NCI-H82 treated with DMSO at 0.1 percent for 48 hours (cell line): ENCODE measurements around the gene HADH.
A peak's percentile ranks its signal among the peaks of the same experiment; 100 is the strongest.

ENCODE experiments used
- DNase-seq: peaks from one replicate; lab custom pipeline; 2025; ENCODE audit not compliant: unreplicated experiment; lab: John Stamatoyannopoulos, UW

Gene HADH

DNA sequence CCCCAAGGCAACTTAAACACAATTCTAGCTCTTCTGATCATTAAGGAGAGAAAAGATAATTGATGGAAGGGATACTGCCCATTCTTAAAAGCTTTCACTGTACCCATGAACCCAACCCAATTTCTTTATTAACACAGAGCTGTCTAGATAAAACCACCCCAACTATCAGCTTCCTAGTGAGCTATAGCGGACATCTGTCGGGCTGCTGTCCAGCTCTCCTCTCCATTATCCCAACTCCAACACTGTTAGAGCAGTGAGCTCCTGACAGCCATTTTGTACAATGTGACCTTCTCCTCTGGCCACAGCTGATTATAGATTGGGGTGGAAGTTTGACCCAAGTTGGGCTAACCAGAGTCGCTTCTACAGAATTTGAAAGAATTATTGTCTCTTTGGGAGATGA, 66.1 kb downstream of the HADH start:
- DNase-seq = no peak

DNA sequence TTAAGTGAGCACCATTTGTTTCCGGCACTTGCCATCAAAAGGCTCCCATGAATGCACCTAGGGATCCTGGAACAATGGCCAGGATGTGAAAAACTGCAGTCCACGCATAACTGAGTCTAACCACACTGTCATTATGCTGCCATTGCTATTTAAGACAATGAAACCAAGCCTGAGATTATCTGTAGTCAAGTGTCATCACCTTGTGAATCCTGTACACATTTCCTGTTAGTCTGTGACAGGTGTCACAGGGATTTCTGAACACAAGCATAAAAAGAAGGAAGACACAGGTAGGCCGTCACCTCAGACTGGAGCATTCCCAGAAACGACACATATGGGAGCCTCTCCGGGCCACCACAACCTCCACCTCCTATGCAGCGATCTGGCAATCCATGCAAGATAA, 66.7 kb downstream of the HADH start:
- no peak for DNase-seq

DNA sequence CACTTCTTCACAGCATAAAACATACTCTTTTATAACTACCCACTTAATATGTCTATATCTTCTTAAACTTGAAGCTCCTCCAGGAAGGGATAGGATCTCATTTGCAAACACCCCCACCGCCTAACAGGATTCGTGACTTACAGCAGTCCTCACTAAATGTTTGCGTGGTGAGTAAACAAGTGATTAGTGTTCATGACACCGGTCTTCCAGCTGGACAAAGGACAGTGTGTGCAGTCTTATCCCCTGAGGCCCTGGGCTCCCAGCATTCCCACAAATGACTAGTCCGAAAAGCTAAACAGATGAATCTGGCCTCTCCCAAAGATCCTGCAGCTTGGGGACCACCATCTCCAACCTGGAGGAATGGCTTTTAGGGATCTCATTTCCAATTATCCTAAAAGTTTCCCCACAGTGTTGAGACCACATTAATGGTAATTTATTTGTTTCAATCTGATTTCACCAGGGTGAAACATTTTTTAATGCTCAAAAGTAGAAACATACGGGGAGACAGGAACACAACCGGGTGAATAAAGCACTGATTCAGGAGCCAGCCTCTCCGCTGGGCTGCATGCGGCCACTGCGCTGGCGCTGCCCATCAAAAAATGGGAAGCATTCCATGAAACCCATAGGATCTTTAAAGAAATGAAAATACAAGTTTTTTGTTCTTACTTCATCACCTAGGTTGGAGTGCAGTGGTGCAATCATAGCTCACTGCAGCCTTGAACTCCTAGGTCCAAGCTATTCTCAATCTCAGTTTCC, 69.2 kb downstream of the HADH start:
- peak; percentile 20 for DNase-seq

DNA sequence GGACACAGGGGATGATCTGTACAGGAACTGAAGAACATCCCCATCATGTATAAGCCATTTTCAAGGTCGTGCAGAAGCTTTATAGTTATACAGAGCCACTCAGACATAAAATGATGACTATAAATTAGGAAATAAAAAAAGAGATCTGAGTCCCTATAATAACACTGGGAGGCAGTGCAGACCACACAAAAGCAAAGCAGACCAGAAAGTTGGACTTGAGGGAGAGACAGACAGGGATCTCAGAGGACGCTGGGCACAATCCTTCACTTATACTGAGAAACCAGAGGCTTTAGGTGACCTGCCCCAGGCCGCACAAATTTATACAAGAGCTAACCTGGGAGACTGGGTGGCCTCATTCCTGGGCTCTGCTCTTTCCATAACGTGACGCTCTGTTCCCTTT, 70.5 kb downstream of the HADH start:
- no peak for DNase-seq

DNA sequence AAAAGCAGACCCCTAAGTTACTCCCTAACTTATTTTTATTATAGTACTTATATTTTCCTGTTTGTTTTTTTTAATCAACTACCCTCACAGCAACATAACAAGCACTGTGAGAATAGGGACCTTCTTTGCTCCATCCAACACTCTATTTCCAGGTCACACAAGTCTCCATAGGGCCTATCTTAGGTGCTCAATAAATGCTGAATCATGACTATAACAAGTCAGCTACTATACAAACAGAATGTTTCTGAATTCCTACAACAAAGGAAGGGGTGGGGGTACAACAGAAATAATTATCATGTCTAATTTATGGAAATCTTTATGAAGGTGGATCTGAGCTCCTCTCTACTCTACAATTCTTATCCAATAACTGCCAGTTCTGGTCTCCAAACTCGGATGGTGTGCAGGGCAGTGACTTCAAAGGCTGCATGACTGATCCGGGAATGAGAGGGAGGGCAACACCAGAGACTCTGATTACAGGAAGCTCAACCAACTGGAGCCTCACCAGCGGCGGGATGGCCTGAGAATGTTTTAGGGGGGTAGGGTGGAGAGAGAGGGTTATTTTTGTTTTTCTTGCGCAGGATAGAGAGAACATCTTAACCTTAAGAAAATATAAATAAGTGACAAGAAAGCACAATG, 71.1 kb downstream of the HADH start:
- no peak for DNase-seq

DNA sequence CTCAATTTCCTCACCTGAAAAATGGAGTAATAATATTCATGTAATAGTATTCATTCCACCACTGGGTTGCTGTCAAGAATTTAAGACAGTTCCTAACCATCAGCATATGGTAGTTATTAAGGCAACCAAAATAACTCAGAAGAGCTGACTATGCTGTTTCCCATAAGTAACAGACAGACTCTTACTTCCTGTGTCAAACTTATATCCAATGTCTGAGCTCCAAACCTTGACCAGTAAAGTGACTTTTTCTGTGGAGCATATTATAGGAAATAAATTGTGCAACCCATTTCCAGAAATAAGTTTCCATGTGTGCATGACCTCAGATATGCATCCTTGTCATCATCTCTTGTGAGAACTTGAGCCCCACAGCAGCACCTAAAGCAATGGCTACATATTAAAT, 78.8 kb downstream of the HADH start:
- no peak for DNase-seq

DNA sequence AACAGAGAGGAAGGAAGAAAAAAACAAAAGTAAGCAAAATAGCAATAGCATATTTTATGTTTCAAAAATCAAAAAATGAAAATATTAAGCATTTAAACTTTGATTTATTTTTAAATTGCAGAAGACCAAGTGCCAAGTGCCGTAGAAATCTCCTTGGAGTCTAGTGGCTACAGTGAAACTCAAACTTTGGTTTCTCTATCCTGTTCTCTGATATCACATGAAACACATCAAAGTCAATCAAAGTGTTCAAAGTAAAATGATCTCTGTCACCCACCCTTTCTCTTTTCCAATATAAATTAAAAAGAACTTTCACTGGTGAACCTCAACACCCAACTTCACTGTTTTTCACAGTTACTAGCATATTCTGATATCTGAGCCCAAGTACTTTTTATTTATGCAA, 81.1 kb downstream of the HADH start:
- no peak for DNase-seq

DNA sequence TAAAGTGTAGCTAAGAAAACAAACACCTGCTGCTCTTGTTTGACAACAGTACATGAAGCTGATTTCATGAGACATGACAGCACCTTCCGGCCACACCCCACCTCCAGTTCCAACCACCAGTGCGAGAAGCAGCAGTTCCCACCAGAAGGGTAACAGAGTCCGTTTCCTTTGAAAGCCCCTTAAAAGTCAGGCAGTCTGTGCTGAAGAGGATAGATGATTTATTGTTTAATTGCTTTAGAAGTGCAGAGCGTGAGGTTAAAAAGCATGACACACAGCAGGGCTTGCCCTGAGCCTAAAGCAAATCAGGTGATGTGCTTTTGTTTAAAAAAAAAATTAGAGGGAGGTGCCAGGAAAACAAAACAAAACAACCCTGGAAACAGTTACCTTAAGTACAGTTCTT, 82.6 kb downstream of the HADH start:
- no peak for DNase-seq

DNA sequence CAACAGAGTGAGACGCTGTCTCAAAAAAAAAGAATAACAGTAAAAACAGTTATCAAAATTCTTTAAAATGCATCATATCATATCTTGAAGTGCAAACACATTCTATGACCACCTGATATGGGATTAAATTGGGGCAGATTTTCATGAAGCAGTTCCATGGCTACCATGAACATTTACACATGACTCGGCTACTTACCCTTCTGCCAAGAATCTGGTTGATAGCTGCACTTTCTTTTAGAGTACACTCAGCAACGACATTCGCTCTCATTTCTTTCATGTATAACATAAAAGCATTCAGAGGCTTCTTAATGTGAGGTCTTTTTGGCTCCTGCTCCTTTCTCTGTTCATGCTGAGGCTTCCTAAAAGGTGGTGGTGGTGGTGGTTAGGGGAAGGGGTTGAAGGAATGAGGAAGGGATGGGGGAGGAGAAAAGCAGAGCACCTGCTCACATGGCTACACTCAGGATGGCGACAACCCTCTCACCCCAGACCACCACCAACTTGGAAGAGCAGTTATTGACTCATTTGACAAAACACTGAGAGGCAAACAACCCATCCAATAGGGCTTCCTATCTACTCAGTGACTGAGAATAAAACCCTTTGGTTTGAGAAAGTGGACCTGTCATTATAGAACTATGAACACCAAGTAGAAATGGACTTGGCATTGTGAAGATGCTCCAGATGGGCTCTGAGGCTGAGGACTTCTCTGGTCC, 88.5 kb downstream of the HADH start:
- no peak for DNase-seq

DNA sequence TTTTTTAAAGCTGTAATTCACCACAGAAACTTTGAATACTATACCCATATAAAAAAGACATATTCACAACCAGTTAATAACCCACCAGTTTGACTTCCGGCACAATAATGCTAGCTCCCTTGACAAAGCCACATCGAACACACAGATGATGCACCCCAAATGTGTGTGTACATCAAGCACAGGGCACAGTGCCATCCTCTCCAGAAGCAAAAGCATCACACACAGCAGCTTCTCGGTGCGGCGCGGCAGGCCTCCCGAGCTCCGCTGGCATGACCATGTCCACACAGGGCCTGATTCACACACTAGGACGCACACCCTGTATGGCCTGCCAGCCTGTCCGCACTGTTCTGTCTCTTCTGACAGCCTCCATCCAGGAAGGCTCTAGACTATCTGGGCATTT, 91.1 kb downstream of the HADH start:
- DNase-seq = no peak

DNA sequence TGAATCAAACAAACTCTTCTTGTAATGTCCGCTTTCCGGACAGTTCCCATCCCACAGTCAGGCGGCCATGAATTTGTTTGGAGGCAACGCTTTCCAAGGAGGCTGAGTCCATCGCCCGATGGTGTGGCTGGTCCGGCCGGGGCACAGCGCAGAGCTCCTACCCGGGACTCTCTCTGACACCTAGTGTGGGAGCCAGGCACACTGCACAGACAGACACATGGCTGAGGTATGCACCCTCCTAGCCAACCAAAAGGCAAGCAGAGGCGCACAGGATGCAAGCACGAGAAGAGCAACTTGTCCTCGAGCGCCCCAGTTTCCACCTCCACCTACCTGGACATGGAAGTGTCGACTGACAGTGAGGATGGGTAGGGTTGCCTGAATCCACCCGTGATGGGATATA, 91.6 kb downstream of the HADH start:
- DNase-seq = no peak
